ENCODE results near the gene MORN5.

The MORN5 gene

DNA sequence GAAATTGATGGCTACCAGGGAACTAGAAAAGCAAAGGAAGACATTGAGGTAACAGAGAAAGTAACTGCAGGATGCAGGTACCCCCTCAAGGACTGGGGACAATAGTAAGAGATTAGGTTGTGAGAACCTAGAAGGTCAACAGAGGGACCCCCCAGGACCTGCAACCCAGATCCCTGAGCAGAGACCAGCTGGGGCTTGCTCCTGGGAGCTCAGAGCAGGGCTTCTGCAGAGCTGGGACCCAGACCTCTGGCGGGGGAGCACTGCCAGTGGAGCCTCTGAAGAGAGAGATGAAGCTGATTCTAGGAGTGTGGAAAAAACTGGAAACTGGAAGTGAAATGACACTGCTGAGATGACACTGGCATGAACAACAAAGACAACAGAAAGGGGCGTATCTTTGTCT, 17.2 kb downstream of the MORN5 start:
- Histone ChIP-seq H3K36me3 (ENCODE audit: control insufficient read depth, insufficient read depth, low read length) (no peaks in the 10 kb centered on the region), H3K4me2 (ENCODE audit: low read length) (no peak overlapping the region), H2AFZ (no peak overlapping the region), H3K4me3 (ENCODE audit: low read depth, low read length) (no peak overlapping the region), H3K4me1 (no peaks in the 10 kb centered on the region), H3K9ac (no peak overlapping the region), H3K9me3 (ENCODE audit: control insufficient read depth, low read length) (no peaks in the 10 kb centered on the region), H3K79me2 (no peaks in the 10 kb centered on the region), H3K27ac (no peak overlapping the region), H3K27me3 (ENCODE audit: control insufficient read depth, insufficient read depth, low read length) (no peaks in the 10 kb centered on the region)
- TF ChIP-seq, protein P1, sequence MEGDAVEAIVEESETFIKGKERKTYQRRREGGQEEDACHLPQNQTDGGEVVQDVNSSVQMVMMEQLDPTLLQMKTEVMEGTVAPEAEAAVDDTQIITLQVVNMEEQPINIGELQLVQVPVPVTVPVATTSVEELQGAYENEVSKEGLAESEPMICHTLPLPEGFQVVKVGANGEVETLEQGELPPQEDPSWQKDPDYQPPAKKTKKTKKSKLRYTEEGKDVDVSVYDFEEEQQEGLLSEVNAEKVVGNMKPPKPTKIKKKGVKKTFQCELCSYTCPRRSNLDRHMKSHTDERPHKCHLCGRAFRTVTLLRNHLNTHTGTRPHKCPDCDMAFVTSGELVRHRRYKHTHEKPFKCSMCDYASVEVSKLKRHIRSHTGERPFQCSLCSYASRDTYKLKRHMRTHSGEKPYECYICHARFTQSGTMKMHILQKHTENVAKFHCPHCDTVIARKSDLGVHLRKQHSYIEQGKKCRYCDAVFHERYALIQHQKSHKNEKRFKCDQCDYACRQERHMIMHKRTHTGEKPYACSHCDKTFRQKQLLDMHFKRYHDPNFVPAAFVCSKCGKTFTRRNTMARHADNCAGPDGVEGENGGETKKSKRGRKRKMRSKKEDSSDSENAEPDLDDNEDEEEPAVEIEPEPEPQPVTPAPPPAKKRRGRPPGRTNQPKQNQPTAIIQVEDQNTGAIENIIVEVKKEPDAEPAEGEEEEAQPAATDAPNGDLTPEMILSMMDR (IDR thresholded peaks at IDR 0.05): no peak

DNA sequence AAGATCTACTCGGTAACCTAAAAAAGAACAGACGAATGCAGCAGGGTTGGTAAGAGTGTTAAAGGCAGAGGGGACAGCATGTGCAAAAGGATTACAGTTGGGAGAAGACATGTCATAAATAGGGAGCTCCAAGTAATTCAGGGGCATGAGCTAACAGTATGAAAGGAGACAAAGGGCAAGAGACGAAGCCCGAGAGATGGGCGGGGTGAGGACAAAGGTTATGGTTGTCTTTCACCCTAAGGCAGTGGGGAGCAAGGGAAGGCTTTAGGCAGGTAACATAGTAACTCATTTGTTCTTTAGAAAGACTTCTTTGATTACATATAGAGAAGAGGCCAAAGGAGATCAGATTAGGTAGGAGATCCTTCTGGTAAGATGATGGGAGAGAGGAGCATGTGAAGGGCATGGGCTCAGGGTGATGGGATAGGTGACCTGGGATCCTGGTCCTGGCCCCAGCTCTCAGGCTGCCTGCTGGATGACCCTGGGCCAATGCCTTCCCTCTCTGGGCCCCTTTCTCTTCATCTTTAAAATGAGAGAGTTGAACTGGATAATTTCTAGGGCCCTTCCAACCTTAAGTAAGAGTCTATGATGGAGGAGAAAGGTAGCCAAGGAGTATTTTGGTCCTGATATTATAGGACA, 19.5 kb downstream of the MORN5 start:
- H3K27ac ChIP-seq: no peak overlapping the region
- H2AFZ ChIP-seq: no peak overlapping the region
- H3K4me3 ChIP-seq (ENCODE audit: low read depth, low read length): no peak overlapping the region
- no peaks in the 10 kb centered on the region for H3K79me2 ChIP-seq
- no peak overlapping the region for H3K9ac ChIP-seq
- no peaks in the 10 kb centered on the region for H3K27me3 ChIP-seq (ENCODE audit: control insufficient read depth, insufficient read depth, low read length)
- no peaks in the 10 kb centered on the region for H3K36me3 ChIP-seq (ENCODE audit: control insufficient read depth, insufficient read depth, low read length)
- no peaks in the 10 kb centered on the region for H3K4me1 ChIP-seq
- H3K9me3 ChIP-seq (ENCODE audit: control insufficient read depth, low read length): no peaks in the 10 kb centered on the region
- TF ChIP-seq, protein P1 (IDR thresholded peaks at IDR 0.05): no peak
- no peak overlapping the region for H3K4me2 ChIP-seq (ENCODE audit: low read length)

DNA sequence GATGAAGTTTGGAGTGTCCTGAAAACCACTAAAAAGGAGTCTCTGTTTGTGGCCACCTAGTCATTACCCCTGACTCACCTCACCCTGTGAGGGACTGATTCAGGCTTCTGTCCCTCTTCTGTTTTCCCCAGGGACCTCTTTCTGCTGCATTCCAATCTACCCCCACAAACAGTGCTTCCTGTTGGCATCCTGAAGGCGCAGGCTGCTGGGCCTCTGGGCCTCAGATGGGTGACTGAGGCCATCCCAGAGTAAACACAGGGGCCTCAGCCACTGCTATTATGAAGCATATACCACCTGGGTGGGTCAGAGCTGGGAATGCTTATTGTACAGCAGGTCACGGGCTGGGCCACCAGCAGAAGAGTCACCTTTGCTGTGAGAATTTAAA, 20.0 kb downstream of the MORN5 start:
- Histone ChIP-seq H3K4me1 (no peaks in the 10 kb centered on the region), H2AFZ (no peak overlapping the region), H3K9ac (no peak overlapping the region), H3K27ac (no peak overlapping the region), H3K9me3 (ENCODE audit: control insufficient read depth, low read length) (no peaks in the 10 kb centered on the region), H3K27me3 (ENCODE audit: control insufficient read depth, insufficient read depth, low read length) (no peaks in the 10 kb centered on the region), H3K4me2 (ENCODE audit: low read length) (no peak overlapping the region), H3K36me3 (ENCODE audit: control insufficient read depth, insufficient read depth, low read length) (no peaks in the 10 kb centered on the region), H3K79me2 (no peaks in the 10 kb centered on the region), H3K4me3 (ENCODE audit: low read depth, low read length) (no peak overlapping the region)
- TF ChIP-seq, protein P1 (IDR thresholded peaks at IDR 0.05): no peak

DNA sequence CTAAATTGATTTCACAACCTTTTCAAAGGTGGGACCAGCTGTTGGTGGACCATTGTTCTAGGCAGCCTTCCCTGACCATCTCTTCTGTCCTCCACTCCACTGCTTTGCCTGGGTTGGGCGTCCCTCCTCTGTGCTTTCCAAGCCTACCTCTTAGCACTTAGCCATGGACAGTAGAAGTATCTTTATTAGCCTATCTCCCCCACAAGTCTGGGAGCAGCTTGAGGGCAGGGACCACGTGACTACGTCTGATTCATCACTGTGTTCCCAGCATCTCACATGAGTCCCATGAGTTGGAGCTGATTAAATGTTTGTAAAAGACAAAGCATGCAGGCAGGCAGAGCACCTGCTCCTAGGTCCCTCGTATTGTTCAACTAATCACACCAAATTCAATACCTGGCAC, 20.9 kb downstream of the MORN5 start:
- TF ChIP-seq, protein P1 (IDR thresholded peaks at IDR 0.05): no peak
- H3K4me2 ChIP-seq (ENCODE audit: low read length): no peak overlapping the region
- no peaks in the 10 kb centered on the region for H3K79me2 ChIP-seq
- no peak overlapping the region for H3K4me3 ChIP-seq (ENCODE audit: low read depth, low read length)
- no peaks in the 10 kb centered on the region for H3K36me3 ChIP-seq (ENCODE audit: control insufficient read depth, insufficient read depth, low read length)
- H3K27ac ChIP-seq: no peak overlapping the region
- H2AFZ ChIP-seq: no peak overlapping the region
- no peaks in the 10 kb centered on the region for H3K9me3 ChIP-seq (ENCODE audit: control insufficient read depth, low read length)
- H3K9ac ChIP-seq: no peak overlapping the region
- no peaks in the 10 kb centered on the region for H3K4me1 ChIP-seq
- H3K27me3 ChIP-seq (ENCODE audit: control insufficient read depth, insufficient read depth, low read length): no peaks in the 10 kb centered on the region

DNA sequence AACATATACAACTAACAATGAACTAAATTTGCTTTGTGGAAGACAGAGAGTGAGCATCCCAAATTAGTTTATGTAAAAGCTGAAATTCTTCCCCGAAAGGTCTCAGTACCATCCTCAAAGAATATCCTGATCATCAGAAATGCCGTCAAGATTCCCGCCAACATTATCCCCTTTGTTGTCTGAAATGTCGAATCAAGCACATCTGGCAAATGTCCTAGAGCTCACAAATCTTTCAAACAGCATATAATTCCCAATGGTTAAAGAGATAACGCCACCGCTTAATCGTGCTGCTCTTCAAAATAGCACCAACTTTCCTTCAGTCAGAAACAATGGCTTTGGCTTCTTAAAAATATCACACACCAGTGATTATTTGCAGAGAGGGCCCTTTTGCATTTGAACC, 23.8 kb downstream of the MORN5 start:
- Histone ChIP-seq H3K4me1 (no peaks in the 10 kb centered on the region), H3K9ac (no peak overlapping the region), H3K9me3 (ENCODE audit: control insufficient read depth, low read length) (no peaks in the 10 kb centered on the region), H3K4me3 (ENCODE audit: low read depth, low read length) (no peak overlapping the region), H3K36me3 (ENCODE audit: control insufficient read depth, insufficient read depth, low read length) (no peaks in the 10 kb centered on the region), H2AFZ (no peak overlapping the region), H3K27me3 (ENCODE audit: control insufficient read depth, insufficient read depth, low read length) (no peaks in the 10 kb centered on the region), H3K79me2 (no peaks in the 10 kb centered on the region), H3K4me2 (ENCODE audit: low read length) (no peak overlapping the region), H3K27ac (no peak overlapping the region)
- TF ChIP-seq, protein P1 (IDR thresholded peaks at IDR 0.05): no peak
